ENCODE measurements around the gene DAGLA.

The DAGLA gene

GRCh38 chr11:61730240-61730994, 50.2 kb downstream of the DAGLA start:
- no peak for DNase-seq

GRCh38 chr11:61731211-61731951, 51.2 kb downstream of the DAGLA start:
- DNase-seq: no peak

GRCh38 chr11:61731952-61732675, 51.9 kb downstream of the DAGLA start:
- DNase-seq: no peak

GRCh38 chr11:61732705-61733104, 52.5 kb downstream of the DAGLA start:
- peak in 1 of 2 donors; percentile 72 for DNase-seq

GRCh38 chr11:61733120-61733978, 53.2 kb downstream of the DAGLA start:
- DNase-seq: peak; percentile 90 to 92

- DNase-seq: no peak
Observed at GRCh38 chr11:61734767-61735166, 54.6 kb downstream of the DAGLA start.

GRCh38 chr11:61735391-61735790, 55.2 kb downstream of the DAGLA start:
- DNase-seq: no peak

GRCh38 chr11:61736310-61736709, 56.1 kb downstream of the DAGLA start:
- no peak for DNase-seq

GRCh38 chr11:61737131-61737530, 56.9 kb downstream of the DAGLA start:
- DNase-seq: no peak

- DNase-seq: no peak
Observed at GRCh38 chr11:61737636-61738386, 57.6 kb downstream of the DAGLA start.

GRCh38 chr11:61738776-61739175, 58.6 kb downstream of the DAGLA start:
- DNase-seq: no peak

GRCh38 chr11:61739413-61739812, 59.2 kb downstream of the DAGLA start:
- no peak for DNase-seq

- DNase-seq: no peak
Observed at GRCh38 chr11:61739966-61740365, 59.8 kb downstream of the DAGLA start.

GRCh38 chr11:61742391-61742790, 62.2 kb downstream of the DAGLA start:
- DNase-seq: peak; percentile 95 to 97

- DNase-seq: no peak
Observed at GRCh38 chr11:61743486-61744095, 63.4 kb downstream of the DAGLA start.

- no peak for DNase-seq
Observed at GRCh38 chr11:61744181-61744580, 64.0 kb downstream of the DAGLA start.

- DNase-seq: no peak
Observed at GRCh38 chr11:61744609-61745156, 64.5 kb downstream of the DAGLA start.

GRCh38 chr11:61745781-61746441, 65.7 kb downstream of the DAGLA start:
- no peak for DNase-seq

- no peak for DNase-seq
Observed at GRCh38 chr11:61746442-61747191, 66.4 kb downstream of the DAGLA start.
